GM21360 (cell line): Measurements from ENCODE around the gene SETBP1.
"Not testable (repeated sequence)": the region's sequence is repeated elsewhere in the genome, so short reads cannot be mapped to it uniquely, and the experiment has no call there.

Experiments used
- ATAC-seq: cut with Tn5 transposase; IDR thresholded peaks from one replicate; pipeline ENCODE4 v1.9.1; 2021; ENCODE audit warnings: mild to moderate bottlenecking, moderate library complexity; ENCODE audit not compliant: unreplicated experiment

SETBP1 gene

GRCh38 chr18:44786688-44787087 is 106.0 kb downstream of the SETBP1 start:
- ATAC-seq, result peak; percentile 70

- ATAC-seq, result no peak
Observed at GRCh38 chr18:44788334-44788733, 107.6 kb downstream of the SETBP1 start.

GRCh38 chr18:44789710-44790109 is 109.0 kb downstream of the SETBP1 start:
- ATAC-seq, result no peak

GRCh38 chr18:44790860-44791259 is 110.2 kb downstream of the SETBP1 start:
- ATAC-seq, result no peak

- no peak for ATAC-seq
Observed at GRCh38 chr18:44791520-44791919, 110.8 kb downstream of the SETBP1 start.

- ATAC-seq, result no peak
Observed at GRCh38 chr18:44792456-44793061, 111.9 kb downstream of the SETBP1 start.

- no peak for ATAC-seq
Observed at GRCh38 chr18:44793194-44793593, 112.5 kb downstream of the SETBP1 start.

GRCh38 chr18:44793685-44794084 is 113.0 kb downstream of the SETBP1 start:
- ATAC-seq, result no peak

GRCh38 chr18:44795241-44795640 is 114.6 kb downstream of the SETBP1 start:
- ATAC-seq, result no peak

- ATAC-seq, result no peak
Observed at GRCh38 chr18:44796429-44797428, 116.0 kb downstream of the SETBP1 start.

GRCh38 chr18:44798433-44799048 is 117.9 kb downstream of the SETBP1 start:
- ATAC-seq, result no peak

- peak; percentile 53 for ATAC-seq
Observed at GRCh38 chr18:44799382-44799906, 118.8 kb downstream of the SETBP1 start.

- peak; percentile 5 for ATAC-seq
Observed at GRCh38 chr18:44799907-44800421, 119.3 kb downstream of the SETBP1 start.

GRCh38 chr18:44800766-44801165 is 120.1 kb downstream of the SETBP1 start:
- not testable (repeated sequence) for ATAC-seq

- ATAC-seq, result no peak
Observed at GRCh38 chr18:44801781-44802180, 121.1 kb downstream of the SETBP1 start.

- ATAC-seq, result no peak
Observed at GRCh38 chr18:44802508-44802907, 121.8 kb downstream of the SETBP1 start.

- ATAC-seq, result no peak
Observed at GRCh38 chr18:44803019-44803650, 122.4 kb downstream of the SETBP1 start.

GRCh38 chr18:44804033-44804432 is 123.3 kb downstream of the SETBP1 start:
- ATAC-seq, result no peak

GRCh38 chr18:44805176-44805575 is 124.5 kb downstream of the SETBP1 start:
- ATAC-seq, result no peak

GRCh38 chr18:44805643-44806042 is 125.0 kb downstream of the SETBP1 start:
- no peak for ATAC-seq

- no peak for ATAC-seq
Observed at GRCh38 chr18:44807766-44808165, 127.1 kb downstream of the SETBP1 start.
